Effector CD8-positive, alpha-beta T cell (primary cell): ENCODE data around the gene CGAS.
"Not testable (repeated sequence)": the region's sequence is repeated elsewhere in the genome, so short reads cannot be mapped to it uniquely, and the experiment has no call there.

Source experiments
- DNase-seq: peaks from one replicate; lab custom pipeline; 2025; lab: John Stamatoyannopoulos, UW

CGAS gene

DNA sequence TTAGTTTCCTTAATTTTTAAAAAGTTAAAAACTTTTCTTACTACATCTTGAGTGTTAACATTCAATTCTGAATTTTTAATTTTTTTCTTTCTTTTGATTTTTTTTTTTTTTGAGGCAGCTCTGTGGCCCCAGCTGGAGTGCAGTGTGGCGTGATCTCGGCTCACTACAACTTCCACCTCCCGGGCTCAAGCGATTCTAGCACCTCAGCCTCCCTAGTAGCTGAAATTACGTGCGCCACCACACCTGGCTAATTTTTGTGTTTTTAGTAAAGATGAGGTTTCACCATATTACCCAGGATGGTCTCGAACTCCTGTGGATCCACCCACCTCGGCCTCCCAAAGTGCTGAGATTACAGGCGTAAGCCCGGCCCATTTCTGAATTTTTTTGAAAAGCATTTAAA lies 56.2 kb downstream of the CGAS start:
- DNase-seq, result no peak

DNA sequence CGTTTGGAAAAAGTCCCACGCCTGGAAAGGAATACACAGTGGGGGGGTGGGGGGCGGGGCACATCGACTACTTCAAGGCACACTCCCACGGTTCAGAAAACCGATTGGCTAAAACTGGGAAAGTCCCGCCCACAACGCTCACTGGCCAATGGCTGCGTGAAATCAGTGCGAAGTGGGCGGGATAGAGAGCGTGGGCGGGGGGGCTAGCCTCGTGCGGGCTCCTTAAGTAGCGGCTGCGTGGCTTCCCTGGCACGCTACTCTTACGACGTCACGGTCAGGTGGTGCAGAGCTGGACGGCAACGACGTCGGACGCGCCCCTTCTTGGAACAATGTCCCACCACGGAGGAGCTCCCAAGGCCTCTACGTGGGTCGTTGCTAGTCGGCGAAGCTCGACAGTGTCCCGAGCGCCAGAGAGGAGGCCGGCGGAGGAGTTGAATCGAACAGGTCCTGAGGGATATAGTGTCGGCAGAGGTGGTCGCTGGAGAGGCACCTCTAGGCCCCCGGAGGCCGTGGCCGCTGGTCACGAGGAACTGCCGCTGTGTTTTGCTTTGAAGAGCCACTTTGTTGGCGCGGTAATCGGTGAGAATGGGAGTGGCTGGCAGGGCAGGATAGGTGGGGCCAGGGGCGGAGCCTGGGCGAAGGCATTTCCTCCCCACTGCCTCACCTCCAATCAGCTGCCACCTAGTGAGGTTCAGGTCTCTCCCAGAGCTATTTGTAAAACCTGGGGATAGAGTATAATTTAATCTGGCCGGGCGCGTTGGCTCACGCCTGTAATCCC lies 57.3 kb downstream of the CGAS start, which contains the start of gene DDX43:
DDX43 (plus strand) TSS at position 252 of the 778 bp plus-strand sequence; CDS start at position 330, 78 bp downstream.
- DNase-seq, result peak; percentile 41

DNA sequence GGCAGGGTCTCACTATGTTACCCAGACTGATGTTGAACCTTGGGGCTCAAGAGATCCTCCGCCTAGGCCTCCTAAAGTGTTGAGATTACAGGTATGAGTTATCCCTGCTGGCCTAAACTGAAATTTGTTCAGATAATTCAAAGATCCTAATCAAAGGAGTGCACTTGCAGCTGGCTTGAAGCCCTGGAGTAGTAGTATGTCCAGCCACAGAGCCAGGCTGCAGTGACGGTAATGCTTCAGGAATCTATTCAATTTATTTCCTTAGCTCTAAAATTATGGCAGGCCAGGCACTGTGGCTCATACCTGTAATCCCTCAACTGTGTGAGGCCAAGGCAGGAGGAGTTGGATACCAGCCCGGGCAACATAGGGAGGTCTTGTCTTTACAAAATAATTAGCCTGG lies 58.8 kb downstream of the CGAS start:
- DNase-seq, result no peak

DNA sequence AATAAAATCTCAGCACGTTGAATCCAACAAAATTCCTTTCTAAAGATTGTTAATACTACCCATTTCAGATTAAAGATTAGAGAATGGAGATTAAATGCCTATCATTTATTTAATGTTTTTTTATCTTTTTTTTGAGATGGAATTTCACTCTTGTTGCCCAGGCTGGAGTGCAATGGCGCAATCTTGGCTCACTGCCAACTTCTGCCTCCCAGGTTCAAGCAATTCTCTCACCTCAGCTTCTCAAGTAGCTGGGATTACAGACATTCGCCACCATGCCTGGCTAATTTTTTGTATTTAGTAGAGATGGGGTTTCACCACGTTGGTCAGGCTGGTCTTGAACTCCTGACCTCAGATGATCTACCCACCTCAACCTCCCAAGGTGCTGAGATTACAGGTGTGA lies 59.9 kb downstream of the CGAS start:
- DNase-seq, result not testable (repeated sequence)

DNA sequence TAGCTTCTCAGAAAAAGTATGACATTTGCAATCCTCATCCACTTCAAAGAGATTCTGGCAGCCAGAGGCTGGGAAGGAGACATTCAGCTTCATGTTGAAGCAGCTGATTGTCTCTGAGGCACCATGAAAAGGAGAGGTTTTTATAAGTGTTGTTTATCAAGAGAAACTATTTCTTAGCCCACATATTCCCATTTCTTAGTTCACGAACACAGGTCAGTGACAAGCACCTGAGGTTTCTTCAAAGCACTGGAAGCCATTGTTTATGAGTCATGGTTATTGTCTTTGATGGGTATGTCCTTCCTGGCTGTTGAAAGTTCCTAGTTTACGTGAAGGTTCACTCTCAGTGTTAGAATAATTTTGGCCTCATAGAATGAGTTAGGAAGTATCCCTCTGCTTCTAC lies 60.4 kb downstream of the CGAS start:
- DNase-seq, result no peak

DNA sequence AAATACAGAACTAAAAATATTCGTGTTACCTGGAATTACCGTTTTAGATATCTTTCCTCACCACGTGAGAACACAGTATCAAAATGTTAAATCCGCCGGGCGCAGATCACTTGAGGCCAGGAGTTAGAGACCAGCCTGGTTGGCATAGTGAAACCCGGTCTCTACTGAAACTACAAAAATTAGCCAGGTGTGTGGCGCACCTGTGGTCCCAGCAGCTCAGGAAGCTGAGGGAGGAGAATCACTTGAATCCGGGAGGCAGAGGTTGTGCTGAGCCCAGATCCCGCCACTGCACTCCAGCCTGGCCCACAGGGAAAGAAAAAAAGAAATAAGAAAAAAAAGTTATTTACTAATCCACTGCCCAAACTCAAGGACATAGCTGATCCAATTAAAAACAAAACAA lies 62.2 kb downstream of the CGAS start:
- no peak for DNase-seq

DNA sequence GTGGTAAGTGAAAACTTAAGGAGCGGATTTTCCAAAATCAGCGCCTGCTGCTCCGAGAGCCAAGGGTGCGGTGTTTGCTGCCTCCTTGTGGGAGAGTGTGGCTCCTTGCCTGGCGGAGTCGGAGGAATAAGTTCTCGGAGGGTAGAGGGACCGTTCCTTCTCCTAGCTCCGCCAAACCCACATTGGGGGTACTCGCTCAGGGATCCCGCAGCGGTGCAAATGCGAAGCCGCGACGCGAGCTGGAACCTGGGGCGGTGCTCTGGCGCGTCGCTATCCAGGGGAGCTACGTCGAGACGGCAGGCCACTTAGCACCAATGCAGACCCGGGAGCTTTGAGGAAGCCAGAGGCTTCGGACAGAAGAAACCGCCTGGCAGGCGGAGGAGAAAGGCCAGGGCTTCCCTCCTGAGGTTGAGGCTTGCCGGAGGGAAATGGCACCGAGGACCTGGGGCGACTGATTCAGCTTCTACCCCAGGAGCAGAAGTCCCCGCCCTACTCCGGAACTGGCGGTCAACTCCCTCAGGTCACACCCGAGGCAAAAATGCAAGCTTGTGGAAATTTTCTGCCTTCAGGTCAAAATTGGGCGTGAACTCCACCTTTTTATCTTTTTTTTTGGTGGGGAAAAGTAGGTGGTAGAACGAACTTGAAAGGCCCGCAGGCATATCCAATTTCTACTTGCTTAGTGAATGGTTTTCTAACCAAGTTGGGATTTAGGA lies 63.1 kb downstream of the CGAS start:
- no peak for DNase-seq

DNA sequence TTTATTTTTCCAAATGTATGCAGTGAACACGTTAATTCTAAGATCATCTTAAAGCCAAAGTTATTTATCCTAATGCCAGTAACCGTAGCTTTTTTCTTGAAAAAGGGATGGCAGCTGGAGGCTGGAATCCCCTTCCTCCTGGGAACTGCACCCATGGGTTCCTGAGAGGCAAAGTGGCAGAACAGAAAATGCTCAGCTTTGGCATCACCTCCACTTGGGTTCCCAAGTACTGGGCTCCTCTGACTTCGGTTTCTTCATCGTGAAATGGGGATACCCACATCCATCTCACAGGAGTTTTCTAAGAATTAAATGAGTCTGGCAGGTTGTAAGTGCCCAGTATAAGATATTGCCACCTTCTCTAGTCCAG lies 63.7 kb downstream of the CGAS start:
- DNase-seq, result no peak

DNA sequence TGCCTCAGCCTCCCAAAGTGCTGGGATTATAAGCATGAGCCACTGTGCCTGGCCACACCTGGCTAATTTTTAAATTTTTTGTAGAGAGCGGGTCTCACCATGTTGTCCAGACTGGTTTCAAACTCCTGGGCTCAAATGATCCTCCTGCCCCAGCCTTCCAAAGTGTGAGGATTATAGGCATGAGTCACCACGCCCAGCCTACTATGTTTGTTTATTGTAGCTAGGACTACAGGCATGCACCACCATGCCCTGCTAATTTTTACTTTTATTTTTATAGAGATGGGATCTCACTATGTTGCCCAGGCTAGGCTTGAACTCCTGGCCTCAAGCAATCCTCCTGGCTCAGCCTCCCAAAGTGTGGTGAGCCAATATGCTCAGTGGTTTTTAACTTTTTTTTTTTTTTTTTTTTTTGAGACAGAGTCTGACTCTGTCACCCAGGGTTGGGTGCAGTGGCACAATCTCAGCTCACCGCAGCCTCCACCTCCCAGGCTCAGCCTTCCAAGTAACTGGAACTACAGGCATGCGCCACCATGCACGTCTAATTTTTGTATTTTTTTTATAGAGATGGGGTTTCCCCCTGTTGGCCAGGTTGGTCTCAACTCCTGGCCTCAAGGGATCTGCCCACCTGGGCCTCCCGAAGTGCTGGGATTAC lies 69.5 kb downstream of the CGAS start:
- no peak for DNase-seq

DNA sequence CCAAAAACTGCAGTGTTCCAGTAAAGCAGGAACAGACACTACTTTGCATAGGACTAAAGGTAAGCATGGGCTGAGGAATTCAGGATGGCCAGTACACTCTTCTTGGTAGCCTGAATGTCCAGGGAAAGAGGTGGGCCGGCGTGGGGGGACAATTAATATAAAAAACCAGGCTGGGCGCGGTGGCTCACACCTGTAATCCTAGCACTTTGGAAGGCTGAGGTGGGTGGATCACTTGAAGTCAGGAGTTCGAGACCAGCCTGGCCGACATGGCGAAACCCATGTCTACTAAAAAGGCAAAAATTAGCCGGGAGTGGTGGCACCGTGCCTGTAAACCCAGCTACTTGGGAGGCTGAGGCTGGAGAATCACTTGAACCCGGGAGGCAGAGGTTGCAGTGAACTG lies 70.6 kb downstream of the CGAS start:
- not testable (repeated sequence) for DNase-seq

DNA sequence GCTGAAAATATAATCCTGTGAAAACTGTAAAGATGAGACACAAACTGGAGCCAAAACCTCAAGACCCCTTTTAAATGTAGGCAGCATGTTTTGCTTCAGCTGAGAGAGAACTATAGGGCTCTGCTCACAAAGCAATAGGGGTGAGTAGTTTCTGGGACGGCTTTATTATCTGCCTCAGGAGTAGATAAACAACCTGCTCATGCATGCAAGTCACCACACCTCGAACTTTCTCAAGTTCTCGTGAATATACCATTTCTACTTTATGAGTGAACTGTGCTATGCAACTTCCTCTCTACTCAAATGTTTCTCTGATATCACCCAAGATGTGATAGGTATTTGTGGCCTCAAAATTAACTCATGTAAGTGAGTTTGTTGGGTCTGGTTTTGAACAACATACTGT lies 74.9 kb downstream of the CGAS start:
- DNase-seq, result no peak

DNA sequence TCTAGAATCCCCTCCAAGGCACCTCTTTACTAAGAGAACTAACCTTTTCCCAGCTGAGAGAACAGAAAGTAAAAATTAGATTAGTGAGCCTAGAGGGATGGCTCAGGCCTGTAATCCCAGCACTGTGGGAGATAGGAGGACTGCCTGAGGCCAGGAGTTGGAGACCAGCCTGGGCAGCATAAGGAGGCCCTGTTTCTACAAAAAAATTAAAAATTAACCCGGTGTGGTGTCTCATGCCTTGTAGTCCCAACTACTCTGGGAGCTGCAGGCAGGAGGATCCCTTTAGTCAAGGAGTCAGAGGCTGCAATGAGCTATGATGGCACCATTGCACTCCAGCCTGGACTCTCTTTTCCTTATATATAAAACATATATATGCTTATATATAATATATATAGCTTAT lies 76.9 kb downstream of the CGAS start:
- DNase-seq, result no peak
